Neural cell (in vitro differentiated cells): ENCODE measurements around the gene DCC. TPM values are rescaled to one million over a fixed set of nuclear protein-coding genes. Genes with fewer than 3 reads are reported as not detected.

Source experiments
- H2AFZ ChIP-seq: fragments of 200-600, 300-800 bp; sonication (generic), shearing (Covaris generic); 2 replicates; pipeline ENCODE4 v1.6.0; 2014; ENCODE audit warnings: low read depth, mild to moderate bottlenecking, antibody characterized with exemption, low read length, moderate library complexity
- H3F3A ChIP-seq: fragments of 200-600 bp; shearing (Covaris generic); 2 replicates; pipeline ENCODE4 v1.6.1; 2016; ENCODE audit warnings: mild to moderate bottlenecking, moderate library complexity, mixed read lengths, antibody characterized with exemption, low read length; ENCODE audit not compliant: insufficient read depth, poor library complexity, severe bottlenecking
- H3K27ac ChIP-seq: fragments of 200-600, 300-800 bp; sonication (generic), shearing (Covaris generic); 2 replicates; pipeline ENCODE4 v1.5.1; 2014; ENCODE audit warnings: mild to moderate bottlenecking, low read length, moderate library complexity
- H3K27me3 ChIP-seq: fragments of 300-800, 200-600 bp; sonication (generic), shearing (Covaris generic); 2 replicates; pipeline ENCODE4 v1.6.0; 2014; ENCODE audit warnings: mild to moderate bottlenecking, low read depth, low read length, moderate library complexity; ENCODE audit not compliant: insufficient read depth
- H3K36me3 ChIP-seq: fragments of 300-800, 200-600 bp; sonication (generic), shearing (Covaris generic); 2 replicates; pipeline ENCODE4 v1.5.1; 2014; ENCODE audit warnings: mild to moderate bottlenecking, antibody characterized with exemption, low read length, moderate library complexity; ENCODE audit not compliant: insufficient read depth
- H3K4me2 ChIP-seq: fragments of 300-800, 200-600 bp; sonication (generic), shearing (Covaris generic); 2 replicates; pipeline ENCODE4 v1.6.0; 2014; ENCODE audit warnings: mild to moderate bottlenecking, low read length
- H3K4me3 ChIP-seq: fragments of 300-800, 200-600 bp; sonication (generic), shearing (Covaris generic); 2 replicates; pipeline ENCODE4 v1.5.1; 2014; ENCODE audit warnings: mild to moderate bottlenecking, low read length, moderate library complexity
- H3K79me2 ChIP-seq: fragments of 200-600 bp; shearing (Covaris generic); replicated peaks from 2 replicates; pipeline ENCODE4 v1.6.0; 2014; ENCODE audit warnings: mild to moderate bottlenecking, low read length, moderate library complexity; ENCODE audit not compliant: insufficient read depth
- H3K9ac ChIP-seq: fragments of 300-800, 200-600 bp; sonication (generic), shearing (Covaris generic); 2 replicates; pipeline ENCODE4 v1.6.1; 2016; ENCODE audit warnings: mild to moderate bottlenecking, low read length, mixed read lengths
- H3K9me2 ChIP-seq: fragments of 200-600 bp; shearing (Covaris generic); 2 replicates; pipeline ENCODE4 v1.6.1; 2016; ENCODE audit warnings: mild to moderate bottlenecking, low read length, mixed read lengths; ENCODE audit not compliant: insufficient read depth
- H3K9me3 ChIP-seq: fragments of 200-600, 300-800 bp; sonication (generic), shearing (Covaris generic); 2 replicates; pipeline ENCODE4 v1.6.1; 2016; ENCODE audit warnings: mild to moderate bottlenecking, mixed run types, low read length, moderate library complexity, mixed read lengths
- H4K20me1 ChIP-seq: fragments of 200-600 bp; shearing (Covaris generic); 2 replicates; pipeline ENCODE4 v1.6.1; 2016; ENCODE audit warnings: mild to moderate bottlenecking, mixed run types; ENCODE audit not compliant: insufficient read depth
- CTCF ChIP-seq: fragments of 450-650 bp; IDR thresholded peaks from 2 replicates; pipeline ENCODE4 v1.5.1; 2014; ENCODE audit warnings: antibody characterized with exemption, mild to moderate bottlenecking, moderate library complexity; ENCODE audit not compliant: poor library complexity, severe bottlenecking
- EP300 ChIP-seq: fragments of 450-650 bp; conservative IDR thresholded peaks from 2 replicates; pipeline ENCODE4 v1.6.1; 2014; ENCODE audit warnings: antibody characterized with exemption, mild to moderate bottlenecking, moderate library complexity; ENCODE audit not compliant: poor library complexity, severe bottlenecking
- EZH2 ChIP-seq: fragments of 200-600, 300-800 bp; shearing (Covaris generic), sonication (generic); IDR thresholded peaks from 2 replicates; pipeline ENCODE4 v1.6.1; 2014; ENCODE audit warnings: antibody characterized with exemption, low read length, borderline replicate concordance, mild to moderate bottlenecking; ENCODE audit not compliant: insufficient read depth, poor library complexity, severe bottlenecking
- MXI1 ChIP-seq: fragments of 450-650 bp; conservative IDR thresholded peaks from 2 replicates; pipeline ENCODE4 v1.6.1; 2014; ENCODE audit warnings: antibody characterized with exemption, mild to moderate bottlenecking; ENCODE audit not compliant: poor library complexity, severe bottlenecking
- POLR2AphosphoS5 ChIP-seq: IDR thresholded peaks from 2 replicates; pipeline ENCODE4 v1.6.1; 2012
- RAD21 ChIP-seq: fragments of 450-650 bp; conservative IDR thresholded peaks from 2 replicates; pipeline ENCODE4 v1.6.1; 2014; ENCODE audit warnings: antibody characterized with exemption, mild to moderate bottlenecking, moderate library complexity
- REST ChIP-seq: IDR thresholded peaks from 2 replicates; pipeline ENCODE4 v1.6.1; 2012; ENCODE audit warnings: borderline replicate concordance
- SMC3 ChIP-seq: fragments of 450-650 bp; conservative IDR thresholded peaks from 2 replicates; pipeline ENCODE4 v1.6.1; 2014; ENCODE audit warnings: antibody characterized with exemption, mild to moderate bottlenecking, moderate library complexity; ENCODE audit not compliant: poor library complexity
- TAF1 ChIP-seq: IDR thresholded peaks from 2 replicates; pipeline ENCODE4 v1.6.1; 2012; ENCODE audit warnings: low read depth
- polyA plus RNA-seq: library from polyadenylated mRNA; depleted of rRNA; stranded (reverse); fragments of >200 nt; gene quantifications from 2 replicates; pipeline ENCODE4 v1.2.3, GENCODE V29; 2014

Gene DCC
- polyA plus RNA-seq, 1 donor from 2014 or later, result 40.7 TPM

- no peak overlapping the region for H3K9ac ChIP-seq
- no peaks in the 10 kb centered on the region for H4K20me1 ChIP-seq
- no peak overlapping the region for H3K4me3 ChIP-seq
- no peaks in the 10 kb centered on the region for H3K27me3 ChIP-seq
- no peaks in the 10 kb centered on the region for H3K36me3 ChIP-seq
- H3K9me2 ChIP-seq, result no peaks in the 10 kb centered on the region
- no peak overlapping the region for H3K27ac ChIP-seq
- H2AFZ ChIP-seq, result no peak overlapping the region
- H3F3A ChIP-seq, result peaks cover 9% of the 10 kb centered on the region
- no peaks in the 10 kb centered on the region for H3K9me3 ChIP-seq
- no peaks in the 10 kb centered on the region for H3K79me2 ChIP-seq
- TF ChIP-seq REST (no peak), CTCF (no peak), POLR2AphosphoS5 (no peak), TAF1 (no peak), RAD21 (no peak), SMC3 (no peak), MXI1 (no peak), EP300 (no peak), EZH2 (no peak)
- H3K4me2 ChIP-seq, result no peak overlapping the region
Measured at GRCh38 chr18:53114441-53114840, 774.4 kb downstream of the DCC start.

- TF ChIP-seq CTCF (no peak), MXI1 (no peak), POLR2AphosphoS5 (no peak), EZH2 (no peak), SMC3 (no peak), RAD21 (no peak), EP300 (no peak), REST (no peak), TAF1 (no peak)
- Histone ChIP-seq H3K27me3 (no peaks in the 10 kb centered on the region), H2AFZ (no peak overlapping the region), H3K79me2 (no peaks in the 10 kb centered on the region), H3K9ac (no peak overlapping the region), H3F3A (peaks cover 9% of the 10 kb centered on the region), H3K36me3 (no peaks in the 10 kb centered on the region), H3K9me2 (no peaks in the 10 kb centered on the region), H3K4me2 (no peak overlapping the region), H3K9me3 (no peaks in the 10 kb centered on the region), H3K27ac (no peak overlapping the region), H3K4me3 (no peak overlapping the region), H4K20me1 (no peaks in the 10 kb centered on the region)
Measured at GRCh38 chr18:53115876-53116585, 776.0 kb downstream of the DCC start.
